Osteoblast (primary cell): Measurements from ENCODE around the gene VPS33A. TPM values are rescaled to one million over a fixed set of nuclear protein-coding genes. Genes with fewer than 3 reads are reported as not detected.

ENCODE experiments used
- DNase-seq: peaks from one replicate; pipeline ENCODE4 v3.0.0; 2011; ENCODE audit warnings: low spot score, mixed read lengths; ENCODE audit not compliant: insufficient read length; ENCODE audit errors: missing footprints
- H2AFZ ChIP-seq: 2 replicates; pipeline ENCODE4 v1.6.0; 2011; ENCODE audit warnings: mild to moderate bottlenecking, low read length
- H3K27ac ChIP-seq: 2 replicates; pipeline ENCODE4 v1.5.1; 2011; ENCODE audit warnings: mild to moderate bottlenecking, low read depth, low read length, moderate library complexity
- H3K27me3 ChIP-seq: 2 replicates; pipeline ENCODE4 v1.6.0; 2012; ENCODE audit warnings: mild to moderate bottlenecking, control low read depth, inconsistent platforms, low read length, moderate library complexity; ENCODE audit not compliant: insufficient read depth
- H3K36me3 ChIP-seq: 2 replicates; pipeline ENCODE4 v1.5.1; 2011; ENCODE audit warnings: mild to moderate bottlenecking, low read length, control low read depth, moderate library complexity; ENCODE audit not compliant: insufficient read depth
- H3K4me1 ChIP-seq: 2 replicates; pipeline ENCODE4 v1.5.1; 2011; ENCODE audit warnings: mild to moderate bottlenecking, low read length, control low read depth, moderate library complexity; ENCODE audit not compliant: insufficient read depth
- H3K4me2 ChIP-seq: 2 replicates; pipeline ENCODE4 v1.6.0; 2011; ENCODE audit warnings: mild to moderate bottlenecking, low read length; ENCODE audit not compliant: insufficient read depth
- H3K4me3 ChIP-seq: fragments of 200-600 bp; sonication (generic); 3 replicates; pipeline ENCODE4 v1.5.1; 2012; ENCODE audit warnings: mild to moderate bottlenecking, low read length, inconsistent platforms; ENCODE audit not compliant: insufficient read depth
- H3K79me2 ChIP-seq: 2 replicates; pipeline ENCODE4 v1.6.0; 2012; ENCODE audit warnings: mild to moderate bottlenecking, low read length, control low read depth, inconsistent platforms; ENCODE audit not compliant: insufficient read depth
- H3K9me3 ChIP-seq: 2 replicates; pipeline ENCODE4 v1.5.1; 2011; ENCODE audit warnings: low read depth, low read length, control low read depth
- H4K20me1 ChIP-seq: 2 replicates; pipeline ENCODE4 v1.6.0; 2012; ENCODE audit warnings: mild to moderate bottlenecking, low read length, control low read depth; ENCODE audit not compliant: insufficient read depth
- small RNA-seq: library from RNA; depleted of rRNA; stranded (forward); fragments of <200 nt; gene quantifications from one replicate; pipeline ENCODE3, GENCODE V24; 2012
- total RNA-seq: library from RNA; depleted of rRNA; stranded (reverse); fragments of >200 nt; gene quantifications from 2 replicates; pipeline ENCODE4 v1.2.3, GENCODE V29; 2012
- TF ChIP-seq, protein P1 (sequence below): IDR thresholded peaks from 2 replicates; pipeline ENCODE4 v1.5.1; 2011; ENCODE audit warnings: mild to moderate bottlenecking, low read depth, low read length, moderate library complexity; ENCODE audit errors: extremely low read depth

The VPS33A gene
- total RNA-seq, 1 donor: 18.5 TPM

DNA sequence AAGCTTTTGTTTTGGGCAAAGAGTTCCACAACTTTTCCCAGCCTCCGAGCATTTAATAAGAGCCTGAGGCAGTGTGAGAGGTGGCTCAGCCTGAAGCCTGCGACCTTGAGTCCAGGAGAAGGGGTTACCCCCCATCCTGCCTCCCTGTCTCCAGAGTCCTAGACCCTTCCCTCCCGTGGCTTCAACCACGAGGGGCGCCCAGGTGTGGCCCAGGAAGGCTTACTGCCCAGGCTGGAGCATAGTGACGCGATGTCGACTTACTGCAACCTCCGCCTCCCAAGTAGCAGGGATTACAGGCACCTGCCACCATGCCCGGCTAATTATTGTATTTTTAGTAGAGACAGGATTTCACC, 82.7 kb downstream of the VPS33A start:
- no peak for DNase-seq
- peak overlapping the region; percentile 76 for H3K4me3 ChIP-seq
- no peaks in the 10 kb centered on the region for H3K36me3 ChIP-seq
- H2AFZ ChIP-seq: peak overlapping the region; percentile 74
- H3K27me3 ChIP-seq: no peaks in the 10 kb centered on the region
- peak overlapping the region; percentile 75 for H3K4me2 ChIP-seq
- H3K79me2 ChIP-seq: no peaks in the 10 kb centered on the region
- TF ChIP-seq, protein P1, sequence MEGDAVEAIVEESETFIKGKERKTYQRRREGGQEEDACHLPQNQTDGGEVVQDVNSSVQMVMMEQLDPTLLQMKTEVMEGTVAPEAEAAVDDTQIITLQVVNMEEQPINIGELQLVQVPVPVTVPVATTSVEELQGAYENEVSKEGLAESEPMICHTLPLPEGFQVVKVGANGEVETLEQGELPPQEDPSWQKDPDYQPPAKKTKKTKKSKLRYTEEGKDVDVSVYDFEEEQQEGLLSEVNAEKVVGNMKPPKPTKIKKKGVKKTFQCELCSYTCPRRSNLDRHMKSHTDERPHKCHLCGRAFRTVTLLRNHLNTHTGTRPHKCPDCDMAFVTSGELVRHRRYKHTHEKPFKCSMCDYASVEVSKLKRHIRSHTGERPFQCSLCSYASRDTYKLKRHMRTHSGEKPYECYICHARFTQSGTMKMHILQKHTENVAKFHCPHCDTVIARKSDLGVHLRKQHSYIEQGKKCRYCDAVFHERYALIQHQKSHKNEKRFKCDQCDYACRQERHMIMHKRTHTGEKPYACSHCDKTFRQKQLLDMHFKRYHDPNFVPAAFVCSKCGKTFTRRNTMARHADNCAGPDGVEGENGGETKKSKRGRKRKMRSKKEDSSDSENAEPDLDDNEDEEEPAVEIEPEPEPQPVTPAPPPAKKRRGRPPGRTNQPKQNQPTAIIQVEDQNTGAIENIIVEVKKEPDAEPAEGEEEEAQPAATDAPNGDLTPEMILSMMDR: no peak
- no peaks in the 10 kb centered on the region for H4K20me1 ChIP-seq
- H3K9me3 ChIP-seq: no peaks in the 10 kb centered on the region
- H3K27ac ChIP-seq: no peak overlapping the region
- peaks cover 4% of the 10 kb centered on the region for H3K4me1 ChIP-seq

DNA sequence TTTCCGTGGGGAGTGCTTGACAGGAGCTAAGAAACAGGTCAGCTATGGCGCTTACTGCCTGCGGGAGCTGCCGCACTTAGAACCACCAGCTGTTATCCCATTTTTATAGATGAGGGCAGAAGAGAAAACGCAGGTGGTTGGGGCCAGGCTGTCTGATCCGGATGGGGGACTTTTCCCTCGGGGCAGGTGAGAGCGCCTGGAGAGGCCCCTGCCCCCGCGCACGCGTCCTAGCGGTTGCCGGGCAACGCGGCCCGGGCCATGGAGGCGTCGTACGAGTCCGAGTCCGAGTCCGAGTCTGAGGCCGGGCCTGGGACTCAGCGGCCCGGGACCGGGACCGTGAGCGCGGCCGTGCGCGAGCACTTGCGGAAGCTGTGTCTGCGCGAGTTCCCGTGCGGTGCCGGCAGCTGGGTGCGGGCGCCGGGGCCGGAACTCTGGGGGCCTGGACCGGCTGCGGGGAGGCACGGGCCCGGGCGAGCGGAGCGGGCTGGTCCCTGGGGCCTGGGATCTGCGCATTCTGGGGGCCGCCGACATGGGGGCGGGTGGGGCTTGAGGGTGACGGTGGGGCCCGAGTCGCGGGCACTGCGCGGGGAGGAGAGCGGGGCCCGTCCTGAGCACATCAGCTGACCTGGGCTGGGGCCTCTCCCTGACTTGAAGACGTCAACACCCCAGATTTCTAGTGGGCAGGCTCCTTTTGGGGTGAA, 83.3 kb downstream of the VPS33A start, which contains the start of gene LRRC43:
Gene LRRC43, plus strand, starts transcription at position 237 of the 701 bp plus-strand sequence. Its CDS starts 22 bp downstream, at position 259.
- Histone ChIP-seq H3K36me3 (no peaks in the 10 kb centered on the region), H3K27ac (no peak within 1 kb of the TSS), H3K4me3 (peak within 1 kb of the TSS; percentile 76), H4K20me1 (no peaks in the 10 kb centered on the region), H3K79me2 (no peaks in the 10 kb centered on the region), H3K27me3 (no peaks in the 10 kb centered on the region), H2AFZ (peak within 1 kb of the TSS; percentile 86), H3K9me3 (no peaks in the 10 kb centered on the region), H3K4me2 (peak within 1 kb of the TSS; percentile 75), H3K4me1 (peaks cover 4% of the 10 kb centered on the region)
- peak; percentile 95 for DNase-seq
- TF ChIP-seq, protein P1: no peak

Small RNA genes within 50 kb of the gene (small RNA-seq; reads per million reads assigned to genes)
- not detected for gene DIABLO

Other genes starting within 250 kb of the VPS33A start
- 4.4 and 4.7 TPM in 2 replicates for gene BCL7A, start 244.6 kb downstream of the VPS33A start, total RNA-seq
- gene MLXIP, start 187.7 kb downstream of the VPS33A start, total RNA-seq: 12.7 and 14.1 TPM in 2 replicates
- gene IL31, start 92.3 kb downstream of the VPS33A start, total RNA-seq: not detected in 2 replicates
- gene LRRC43, start 83.4 kb downstream of the VPS33A start, total RNA-seq: 1.8 and 2.9 TPM in 2 replicates
- gene B3GNT4, start 62.8 kb downstream of the VPS33A start, total RNA-seq: not detected in 2 replicates
- gene DIABLO, start 40.4 kb downstream of the VPS33A start, total RNA-seq: 53.6 and 64.4 TPM in 2 replicates
- 90.8 and 103 TPM in 2 replicates for gene CLIP1, start 156.2 kb upstream of the VPS33A start, total RNA-seq
- gene ZCCHC8, start 234.4 kb upstream of the VPS33A start, total RNA-seq: 18.9 and 22.8 TPM in 2 replicates